CD8-positive, alpha-beta memory T cell (primary cell): ENCODE results near the gene ERC2. TPM values are rescaled to one million over a fixed set of nuclear protein-coding genes. Genes with fewer than 3 reads are reported as not detected.

ENCODE experiments used
- CTCF ChIA-PET: fragments of 350-600 bp; sonication (Branson Sonifier 250); formaldehyde crosslinking; loops from one replicate; lab custom pipeline; 2021; ENCODE audit warnings: antibody characterized with exemption; lab: Charles Lee
- POLR2A ChIA-PET: fragments of 350-600 bp; sonication (Branson Sonifier 250); formaldehyde crosslinking; loops from one replicate; lab custom pipeline; 2021; ENCODE audit warnings: antibody characterized with exemption; lab: Charles Lee
- DNase-seq, 5 donors: peaks; one replicate each; pipeline versions ENCODE4 v3.0.0 to v3.0.0-alpha.2; 2020 to 2022; ENCODE audit warnings: mixed read lengths in 1 of 5
- H3K27ac ChIP-seq: one replicate; pipeline ENCODE4 v1.7.0; 2013; ENCODE audit warnings: low read depth, mild to moderate bottlenecking, low read length, moderate library complexity
- H3K27me3 ChIP-seq: 2 replicates; pipeline ENCODE4 v1.7.0; 2013; ENCODE audit warnings: low read length, mild to moderate bottlenecking; ENCODE audit not compliant: insufficient read depth, poor library complexity, severe bottlenecking
- H3K36me3 ChIP-seq: 2 replicates; pipeline ENCODE4 v1.7.0; 2013; ENCODE audit warnings: mild to moderate bottlenecking, low read length, moderate library complexity; ENCODE audit not compliant: insufficient read depth
- H3K4me1 ChIP-seq: 2 replicates; pipeline ENCODE4 v1.7.0; 2013; ENCODE audit warnings: mild to moderate bottlenecking, low read length, moderate library complexity; ENCODE audit not compliant: insufficient read depth
- H3K4me3 ChIP-seq: 2 replicates; pipeline ENCODE4 v1.7.0; 2013; ENCODE audit warnings: mild to moderate bottlenecking, low read length
- H3K9me3 ChIP-seq: 2 replicates; pipeline ENCODE4 v1.7.0; 2013; ENCODE audit warnings: mild to moderate bottlenecking, low read length
- H3K27ac Mint-ChIP-seq, 8 donors: one replicate each; pipeline ENCODE4 v1.8.0; 2020 to 2021; ENCODE audit warnings: mixed read lengths in 8 of 8, mild to moderate bottlenecking in 6 of 8, inconsistent platforms in 3 of 8, moderate library complexity in 3 of 8
- H3K27me3 Mint-ChIP-seq, 2 donors: one replicate each; pipeline ENCODE4 v1.8.0; 2020 to 2021; ENCODE audit warnings: mixed read lengths in 2 of 2, mild to moderate bottlenecking in 1 of 2, moderate library complexity in 1 of 2
- H3K36me3 Mint-ChIP-seq, 3 donors: one replicate each; pipeline ENCODE4 v1.8.0; 2020 to 2021; ENCODE audit warnings: mixed read lengths in 3 of 3, inconsistent platforms in 1 of 3, mild to moderate bottlenecking in 1 of 3
- H3K4me1 Mint-ChIP-seq, 3 donors: one replicate each; pipeline ENCODE4 v1.8.0; 2020 to 2021; ENCODE audit warnings: mixed read lengths in 3 of 3, inconsistent platforms in 1 of 3, mild to moderate bottlenecking in 1 of 3
- H3K4me3 Mint-ChIP-seq, 7 donors: one replicate each; pipeline ENCODE4 v1.8.0; 2020 to 2021; ENCODE audit warnings: mixed read lengths in 7 of 7, mild to moderate bottlenecking in 6 of 7, moderate library complexity in 4 of 7, inconsistent platforms in 2 of 7
- H3K9me3 Mint-ChIP-seq, 5 donors: one replicate each; pipeline ENCODE4 v1.8.0; 2020 to 2022; ENCODE audit warnings: mixed read lengths in 5 of 5, mild to moderate bottlenecking in 3 of 5, moderate library complexity in 2 of 5, inconsistent platforms in 1 of 5
- polyA plus RNA-seq: library from polyadenylated mRNA; unstranded; fragments of 300-500 nt; fragmentation: Illumina TruSeq; gene quantifications from one replicate; pipeline ENCODE4 v1.2.3, GENCODE V29; 2021
- total RNA-seq, 2 experiments: library from RNA; stranded (reverse); gene quantifications; one replicate each; pipeline ENCODE4 v1.2.3, GENCODE V29; 2021

The ERC2 gene
- total and polyA plus RNA-seq, 3 experiments from 2014 or later = not detected

- Mint-ChIP-seq H3K27me3 (peaks cover 0 to 2% of the 10 kb centered on the region in 2 donors), H3K4me3 (no peak overlapping the region), H3K9me3 (peaks cover 0 to 5% (median 4%) of the 10 kb centered on the region in 5 donors), H3K36me3 (no peaks in the 10 kb centered on the region), H3K4me1 (no peaks in the 10 kb centered on the region), H3K27ac (no peak overlapping the region)
- CTCF ChIA-PET = no interaction called here
- DNase-seq = no peak
- Histone ChIP-seq H3K9me3 (no peaks in the 10 kb centered on the region), H3K27me3 (no peaks in the 10 kb centered on the region), H3K27ac (no peak overlapping the region), H3K36me3 (no peaks in the 10 kb centered on the region), H3K4me3 (no peak overlapping the region), H3K4me1 (no peaks in the 10 kb centered on the region)
- POLR2A ChIA-PET = no interaction called here
Observed at GRCh38 chr3:55540579-55540978, 927.7 kb downstream of the ERC2 start.

GRCh38 chr3:55538158-55538557 is 930.1 kb downstream of the ERC2 start:
- no peak overlapping the region for H3K4me3 Mint-ChIP-seq
- peaks cover 0 to 5% (median 3%) of the 10 kb centered on the region in 5 donors for H3K9me3 Mint-ChIP-seq
- POLR2A ChIA-PET = no interaction called here
- no peaks in the 10 kb centered on the region for H3K27me3 Mint-ChIP-seq
- Histone ChIP-seq H3K27me3 (no peaks in the 10 kb centered on the region), H3K36me3 (no peaks in the 10 kb centered on the region), H3K4me3 (no peak overlapping the region), H3K4me1 (no peaks in the 10 kb centered on the region), H3K9me3 (no peaks in the 10 kb centered on the region), H3K27ac (no peak overlapping the region)
- CTCF ChIA-PET = no interaction called here
- H3K4me1 Mint-ChIP-seq = no peaks in the 10 kb centered on the region
- H3K27ac Mint-ChIP-seq = no peak overlapping the region
- no peak for DNase-seq
- no peaks in the 10 kb centered on the region for H3K36me3 Mint-ChIP-seq

DNA sequence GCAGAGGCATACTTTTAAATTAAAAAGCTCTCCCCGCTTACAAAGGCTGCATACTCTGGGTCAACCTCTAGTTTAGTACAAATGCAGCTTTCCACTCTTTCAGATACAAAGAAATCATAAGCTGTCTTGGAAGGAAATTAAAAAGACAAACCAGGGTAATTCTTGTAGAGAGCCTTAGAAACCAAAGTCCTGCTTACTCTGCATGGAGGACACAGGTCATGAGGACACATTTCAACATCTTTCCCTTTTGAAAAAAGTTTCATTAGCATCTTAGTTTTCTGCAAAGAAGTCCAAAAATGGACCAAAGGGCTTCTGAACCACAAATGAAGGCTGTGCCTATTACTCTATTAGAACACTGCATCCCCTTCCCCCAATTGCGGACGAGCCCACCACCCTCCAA is 930.7 kb downstream of the ERC2 start:
- no peaks in the 10 kb centered on the region for H3K4me1 Mint-ChIP-seq
- no peaks in the 10 kb centered on the region for H3K27me3 Mint-ChIP-seq
- no peak overlapping the region for H3K4me3 Mint-ChIP-seq
- DNase-seq = no peak
- no peak overlapping the region for H3K4me3 ChIP-seq
- POLR2A ChIA-PET = no interaction called here
- H3K27ac Mint-ChIP-seq = peak overlapping the region in 1 of 8 donors; percentile 29
- no peaks in the 10 kb centered on the region for H3K27me3 ChIP-seq
- no peaks in the 10 kb centered on the region for H3K36me3 Mint-ChIP-seq
- H3K4me1 ChIP-seq = no peaks in the 10 kb centered on the region
- no peaks in the 10 kb centered on the region for H3K36me3 ChIP-seq
- H3K9me3 Mint-ChIP-seq = peaks cover 0 to 5% (median 3%) of the 10 kb centered on the region in 5 donors
- H3K9me3 ChIP-seq = no peaks in the 10 kb centered on the region
- H3K27ac ChIP-seq = no peak overlapping the region
- CTCF ChIA-PET = no interaction called here

DNA sequence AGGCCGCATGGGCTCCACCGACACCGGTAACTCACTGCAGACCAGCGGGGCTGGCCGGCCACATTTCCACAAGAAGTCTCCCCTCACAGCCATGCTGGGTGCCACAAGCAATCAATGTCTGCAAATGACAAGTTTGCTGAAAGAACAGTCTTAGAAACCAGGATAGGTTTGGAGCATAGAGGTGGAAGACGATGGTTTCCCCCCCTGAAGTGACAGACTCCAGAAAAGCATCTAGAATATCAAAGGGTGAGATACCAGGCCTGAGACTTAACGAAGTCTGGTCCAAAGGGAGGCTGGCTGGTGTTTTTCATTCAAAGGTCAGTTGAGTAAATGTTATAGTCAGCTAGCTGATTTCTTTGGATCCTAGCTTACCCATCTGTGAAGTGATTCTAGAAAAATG is 931.1 kb downstream of the ERC2 start:
- Mint-ChIP-seq H3K4me1 (no peaks in the 10 kb centered on the region), H3K27ac (no peak overlapping the region), H3K9me3 (peaks cover 0 to 5% (median 3%) of the 10 kb centered on the region in 5 donors), H3K27me3 (no peaks in the 10 kb centered on the region), H3K36me3 (no peaks in the 10 kb centered on the region), H3K4me3 (no peak overlapping the region)
- POLR2A ChIA-PET = no interaction called here
- DNase-seq = no peak
- H3K27ac ChIP-seq = no peak overlapping the region
- CTCF ChIA-PET = no interaction called here
- H3K36me3 ChIP-seq = no peaks in the 10 kb centered on the region
- H3K27me3 ChIP-seq = no peaks in the 10 kb centered on the region
- no peak overlapping the region for H3K4me3 ChIP-seq
- no peaks in the 10 kb centered on the region for H3K9me3 ChIP-seq
- H3K4me1 ChIP-seq = no peaks in the 10 kb centered on the region

DNA sequence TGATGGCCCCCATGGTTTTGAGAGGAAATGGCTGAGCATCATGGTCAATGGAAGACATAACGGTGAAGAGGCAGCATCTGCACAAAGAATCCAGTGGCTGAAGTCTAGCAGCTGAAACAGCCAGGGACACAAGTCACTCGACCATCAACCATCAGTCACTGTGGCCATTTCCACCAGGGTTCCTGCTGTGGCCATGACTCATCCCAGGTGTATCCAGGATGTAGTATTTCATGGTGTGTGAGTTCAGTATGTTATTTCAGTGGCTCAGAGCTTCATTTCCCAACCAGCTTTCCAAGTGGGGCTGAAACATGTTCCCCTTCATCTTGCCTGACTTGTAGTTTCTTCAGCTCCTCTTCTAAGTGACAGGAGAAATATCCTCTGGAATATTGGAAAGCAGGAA is 933.4 kb downstream of the ERC2 start:
- H3K4me3 Mint-ChIP-seq = no peak overlapping the region
- no peaks in the 10 kb centered on the region for H3K27me3 Mint-ChIP-seq
- Histone ChIP-seq H3K27ac (no peak overlapping the region), H3K36me3 (no peaks in the 10 kb centered on the region), H3K4me1 (no peaks in the 10 kb centered on the region), H3K9me3 (no peaks in the 10 kb centered on the region), H3K4me3 (no peak overlapping the region), H3K27me3 (no peaks in the 10 kb centered on the region)
- peaks cover 1 to 5% (median 3%) of the 10 kb centered on the region in 5 donors for H3K9me3 Mint-ChIP-seq
- ChIA-PET CTCF (no interaction called here), POLR2A (no interaction called here)
- no peaks in the 10 kb centered on the region for H3K4me1 Mint-ChIP-seq
- no peaks in the 10 kb centered on the region for H3K36me3 Mint-ChIP-seq
- H3K27ac Mint-ChIP-seq = no peak overlapping the region
- DNase-seq = no peak

- Histone ChIP-seq H3K27ac (no peak overlapping the region), H3K9me3 (no peaks in the 10 kb centered on the region), H3K4me1 (no peaks in the 10 kb centered on the region), H3K36me3 (no peaks in the 10 kb centered on the region), H3K4me3 (no peak overlapping the region), H3K27me3 (no peaks in the 10 kb centered on the region)
- POLR2A ChIA-PET = no interaction called here
- Mint-ChIP-seq H3K27me3 (no peaks in the 10 kb centered on the region), H3K4me3 (no peak overlapping the region), H3K9me3 (peaks cover 0 to 4% (median 3%) of the 10 kb centered on the region in 5 donors), H3K27ac (no peak overlapping the region), H3K36me3 (no peaks in the 10 kb centered on the region), H3K4me1 (no peaks in the 10 kb centered on the region)
- CTCF ChIA-PET = no interaction called here
- DNase-seq = no peak
Observed at GRCh38 chr3:55532806-55533205, 935.5 kb downstream of the ERC2 start.

- Histone ChIP-seq H3K27ac (no peak overlapping the region), H3K27me3 (no peaks in the 10 kb centered on the region), H3K4me3 (no peak overlapping the region), H3K36me3 (no peaks in the 10 kb centered on the region), H3K9me3 (no peaks in the 10 kb centered on the region), H3K4me1 (no peaks in the 10 kb centered on the region)
- ChIA-PET POLR2A (no interaction called here), CTCF (no interaction called here)
- no peaks in the 10 kb centered on the region for H3K4me1 Mint-ChIP-seq
- no peak for DNase-seq
- H3K9me3 Mint-ChIP-seq = peaks cover 0 to 8% (median 2%) of the 10 kb centered on the region in 5 donors
- no peak overlapping the region for H3K27ac Mint-ChIP-seq
- H3K4me3 Mint-ChIP-seq = no peak overlapping the region
- H3K36me3 Mint-ChIP-seq = no peaks in the 10 kb centered on the region
- no peaks in the 10 kb centered on the region for H3K27me3 Mint-ChIP-seq
Observed at GRCh38 chr3:55531321-55531720, 936.9 kb downstream of the ERC2 start.

- Mint-ChIP-seq H3K27me3 (peaks cover 0 to 5% of the 10 kb centered on the region in 2 donors), H3K4me1 (no peaks in the 10 kb centered on the region), H3K9me3 (peaks cover 0 to 12% (median 0%) of the 10 kb centered on the region in 5 donors), H3K4me3 (no peak overlapping the region), H3K27ac (no peak overlapping the region), H3K36me3 (peaks cover 0 to 1% (median 0%) of the 10 kb centered on the region in 3 donors)
- no peaks in the 10 kb centered on the region for H3K9me3 ChIP-seq
- H3K27ac ChIP-seq = no peak overlapping the region
- H3K36me3 ChIP-seq = no peaks in the 10 kb centered on the region
- DNase-seq = no peak
- H3K27me3 ChIP-seq = no peaks in the 10 kb centered on the region
- H3K4me3 ChIP-seq = no peak overlapping the region
- no peaks in the 10 kb centered on the region for H3K4me1 ChIP-seq
- ChIA-PET CTCF (no interaction called here), POLR2A (no interaction called here)
Observed at GRCh38 chr3:55527361-55527760, 940.9 kb downstream of the ERC2 start.
